HG03442 (cell line): ENCODE measurements around the gene PCNX2.
"Not testable (repeated sequence)": the region's sequence is repeated elsewhere in the genome, so short reads cannot be mapped to it uniquely, and the experiment has no call there.

Source experiments
- ATAC-seq: cut with Tn5 transposase; IDR thresholded peaks from one replicate; pipeline ENCODE4 v1.9.1; 2021; ENCODE audit warnings: mild to moderate bottlenecking, moderate library complexity; ENCODE audit not compliant: unreplicated experiment

The PCNX2 gene

DNA sequence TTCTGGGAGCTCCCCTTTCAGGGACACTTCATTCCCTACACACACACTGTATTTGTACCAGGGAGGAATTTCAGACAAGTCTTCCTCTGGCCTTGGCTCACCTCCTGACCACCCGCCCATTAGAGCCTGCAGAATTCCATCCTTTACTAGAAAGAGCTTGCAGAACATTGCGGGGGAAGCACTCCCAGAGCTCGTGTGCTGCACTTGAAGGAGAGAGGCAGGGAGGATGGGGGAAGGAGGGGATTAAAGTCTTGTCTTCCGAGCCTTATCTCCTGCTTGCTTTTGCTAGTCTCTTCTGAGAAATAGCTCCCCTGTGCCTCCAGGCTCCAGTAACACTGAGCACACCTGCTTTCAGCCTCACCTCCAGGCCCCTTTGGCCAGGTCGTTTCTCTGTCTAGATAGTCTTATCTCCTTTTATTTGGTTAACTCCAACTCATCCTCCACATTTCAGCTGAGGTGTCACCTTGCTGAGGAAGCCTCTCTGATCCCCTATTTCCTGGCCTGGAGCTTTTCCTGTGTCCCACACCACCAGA is 62.0 kb downstream of the PCNX2 start:
- ATAC-seq: no peak

- ATAC-seq: no peak
Observed at GRCh38 chr1:233230011-233230410, 65.5 kb downstream of the PCNX2 start.

DNA sequence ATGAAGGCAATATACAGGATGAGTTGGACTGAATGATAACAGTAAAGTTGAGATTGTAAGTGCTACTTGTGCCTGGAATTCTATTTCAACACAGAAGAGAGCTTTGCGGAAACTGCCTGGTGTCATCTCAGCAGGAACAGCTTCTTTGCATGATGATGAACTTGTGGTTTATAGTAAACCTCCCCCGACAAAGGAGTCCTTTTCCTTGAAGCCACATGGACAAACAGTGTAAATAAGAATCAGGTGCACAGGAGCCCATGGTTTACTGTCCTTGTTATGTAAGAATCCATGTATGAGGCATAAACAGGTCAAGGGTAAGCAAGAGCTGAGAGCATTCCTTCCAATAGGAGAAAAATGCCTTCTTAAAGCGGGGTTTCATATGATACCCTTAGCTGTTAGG is 66.2 kb downstream of the PCNX2 start:
- no peak for ATAC-seq

DNA sequence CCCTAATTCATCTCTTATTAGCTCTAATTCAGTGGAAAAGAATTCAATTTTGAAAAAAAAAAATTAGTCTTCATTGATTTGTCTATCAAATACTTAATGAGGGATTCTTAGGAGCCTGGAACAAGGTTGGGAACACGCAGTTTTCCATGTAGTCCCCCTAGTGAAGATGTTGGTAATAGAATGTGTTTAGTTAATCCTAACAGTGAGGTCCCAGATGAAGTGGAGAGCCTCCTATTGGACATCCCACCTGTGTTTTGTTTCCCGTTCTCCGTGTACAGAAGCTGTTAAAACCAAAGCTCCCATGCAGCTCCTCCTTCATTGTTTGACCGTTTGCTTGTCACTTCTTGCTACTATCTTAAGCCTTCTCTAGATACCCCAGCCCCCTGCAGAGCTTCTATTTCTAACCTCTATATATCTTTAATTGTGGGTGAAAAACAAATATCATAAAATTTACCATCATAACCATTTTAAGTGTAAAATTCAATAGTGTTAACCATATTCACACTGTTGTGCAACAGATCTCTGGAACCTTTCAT is 67.5 kb downstream of the PCNX2 start:
- no peak for ATAC-seq

- no peak for ATAC-seq
Observed at GRCh38 chr1:233224311-233224710, 71.2 kb downstream of the PCNX2 start.

DNA sequence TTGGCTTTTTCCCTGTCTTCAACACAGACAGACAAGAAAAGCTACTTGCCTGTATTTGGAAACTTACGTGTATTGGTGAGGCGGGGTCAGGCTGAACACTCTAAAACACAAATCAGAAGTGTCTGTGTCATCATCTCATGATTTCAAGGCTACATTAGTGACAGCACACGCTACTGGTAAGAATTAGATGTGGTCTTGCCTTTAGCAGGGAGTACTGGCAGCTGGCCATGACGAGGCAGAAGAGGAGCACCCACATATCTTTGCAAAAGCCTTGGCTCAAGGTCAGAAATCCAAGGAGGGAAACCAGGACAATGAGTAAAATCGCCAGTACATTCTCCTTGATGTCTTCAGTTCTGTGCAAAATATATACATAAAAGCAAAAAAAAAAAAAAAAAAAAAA is 77.7 kb downstream of the PCNX2 start:
- no peak for ATAC-seq

GRCh38 chr1:233216009-233216408 is 79.5 kb downstream of the PCNX2 start:
- no peak for ATAC-seq

GRCh38 chr1:233215135-233215760 is 80.3 kb downstream of the PCNX2 start:
- ATAC-seq: no peak

DNA sequence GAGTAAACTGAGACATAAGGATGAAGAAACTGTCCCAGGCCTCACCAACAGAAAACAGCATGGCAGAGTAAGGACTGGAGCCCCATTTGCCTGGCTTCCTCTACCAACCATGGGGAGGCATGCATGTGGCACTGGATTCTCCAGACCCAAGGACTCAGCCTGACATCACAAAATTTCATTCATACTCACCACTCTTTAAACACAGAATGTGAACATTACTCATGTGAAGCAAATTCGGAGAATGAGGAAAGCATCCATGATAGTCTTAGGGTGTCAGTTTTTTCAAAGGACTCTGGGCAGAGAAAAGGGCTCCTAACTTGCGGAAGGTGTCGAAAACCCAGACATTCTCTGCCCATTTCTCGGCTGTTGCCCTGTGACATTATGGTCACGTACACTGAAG is 83.9 kb downstream of the PCNX2 start:
- no peak for ATAC-seq

- ATAC-seq: no peak
Observed at GRCh38 chr1:233211106-233211505, 84.4 kb downstream of the PCNX2 start.

DNA sequence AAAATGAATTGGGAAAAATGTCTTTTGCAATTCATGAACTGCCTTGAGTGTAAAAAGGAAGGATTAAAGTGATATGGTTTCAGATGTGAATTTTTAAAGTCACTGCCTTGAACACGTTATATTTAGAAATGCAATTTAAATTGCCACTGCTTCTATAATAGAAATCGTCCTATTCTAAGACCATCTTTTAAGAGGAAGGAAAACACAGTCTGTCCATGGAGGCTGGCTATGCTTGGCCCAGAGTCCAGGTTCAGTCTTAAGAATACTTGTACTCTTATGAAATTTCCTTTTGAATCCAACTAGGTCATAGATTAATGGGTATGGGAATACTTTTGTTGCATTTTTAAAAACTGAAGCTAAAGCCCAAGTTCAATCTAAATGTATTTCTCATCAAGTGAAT is 86.0 kb downstream of the PCNX2 start:
- ATAC-seq: no peak

DNA sequence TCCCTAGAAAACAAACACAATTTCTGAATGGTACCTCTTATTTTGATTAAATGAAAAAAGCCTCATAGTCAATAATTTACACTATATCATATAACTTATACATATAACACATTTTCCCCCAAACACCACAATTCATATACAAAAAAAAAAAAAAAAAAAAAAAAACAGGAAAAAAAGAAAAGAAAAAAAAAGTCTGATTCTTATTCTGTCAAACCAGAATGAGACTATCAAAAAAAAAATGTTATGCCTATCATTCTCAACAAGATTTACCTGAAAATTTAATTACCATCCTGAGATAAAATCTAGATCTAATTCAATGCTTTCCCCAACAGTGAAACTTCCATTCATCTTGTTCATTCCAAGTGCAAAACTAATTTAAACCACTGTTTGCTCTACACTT is 86.8 kb downstream of the PCNX2 start:
- ATAC-seq: no peak

DNA sequence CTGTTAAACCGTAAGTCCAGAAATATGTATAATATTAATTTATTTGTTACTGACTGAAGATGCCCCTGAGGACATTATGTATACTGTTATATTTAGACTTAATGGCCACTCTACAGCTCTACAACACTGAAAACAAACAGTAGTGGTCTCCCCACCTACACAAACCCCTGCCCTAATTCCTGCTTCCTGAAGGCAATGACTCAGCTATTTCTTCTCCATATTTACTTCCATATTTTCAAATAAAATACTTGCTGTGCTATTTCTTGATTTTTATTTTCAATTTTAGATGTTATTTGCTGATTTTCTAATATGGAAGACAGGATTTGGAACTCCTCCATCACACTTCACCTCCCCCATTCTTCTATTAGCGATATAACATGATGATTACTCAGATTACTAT is 97.6 kb downstream of the PCNX2 start:
- no peak for ATAC-seq

DNA sequence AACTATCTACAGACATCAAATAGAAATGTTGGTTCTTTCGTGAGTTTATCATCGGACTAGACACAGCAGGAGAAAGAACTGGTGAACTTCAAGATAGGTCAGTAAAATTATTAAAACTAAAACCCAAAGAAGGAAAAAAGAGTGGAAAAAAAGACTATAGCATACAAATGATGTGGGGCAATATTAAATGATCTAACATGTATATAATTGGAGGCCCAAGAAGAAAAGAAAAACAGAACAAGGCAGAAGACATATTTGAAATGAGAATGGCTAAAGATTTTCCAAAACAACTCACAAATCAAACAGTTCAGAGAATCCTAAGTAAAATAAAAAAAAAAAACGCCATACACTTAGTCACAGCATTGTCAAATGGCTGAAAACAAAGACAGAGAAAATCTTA is 101.8 kb downstream of the PCNX2 start:
- no peak for ATAC-seq

- ATAC-seq: no peak
Observed at GRCh38 chr1:233190987-233191386, 104.5 kb downstream of the PCNX2 start.

DNA sequence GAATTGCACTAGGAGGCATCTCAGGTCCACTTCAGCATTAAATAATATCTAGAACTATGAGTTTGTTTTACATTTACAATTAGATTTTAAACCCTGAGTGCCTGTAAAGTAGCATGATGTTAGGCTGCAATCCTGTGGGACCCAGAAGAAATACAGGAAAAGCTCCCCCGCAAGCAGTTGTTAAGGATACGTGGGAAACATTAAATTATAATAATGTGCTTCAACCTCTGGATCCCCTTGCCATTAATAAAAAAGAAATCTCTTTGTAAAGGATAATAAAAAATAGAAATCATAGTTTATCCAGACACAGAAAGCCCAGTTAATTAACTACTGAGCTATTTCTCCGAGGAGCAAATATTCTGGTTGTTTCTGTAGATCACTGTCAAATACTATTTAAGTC is 106.0 kb downstream of the PCNX2 start:
- no peak for ATAC-seq

DNA sequence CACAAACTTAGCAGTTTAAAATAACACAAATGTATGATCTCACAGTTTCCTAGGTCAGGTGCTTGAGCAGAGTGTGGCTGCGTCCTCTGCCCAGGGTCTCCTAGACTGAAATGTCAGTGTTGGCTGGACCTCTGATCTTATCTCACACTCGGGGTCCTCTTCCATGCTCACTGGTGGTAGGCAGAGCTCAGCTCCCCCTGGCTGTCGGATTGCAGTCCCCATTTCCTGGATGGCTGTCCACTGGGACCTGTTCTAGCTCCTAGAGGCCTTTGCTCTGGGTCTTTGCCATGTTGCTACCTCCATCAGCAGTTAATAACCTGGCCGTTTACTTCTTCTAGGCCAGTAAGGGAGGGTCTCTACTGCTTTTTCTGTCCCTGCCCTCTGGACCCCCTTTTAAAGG is 107.5 kb downstream of the PCNX2 start:
- no peak for ATAC-seq

DNA sequence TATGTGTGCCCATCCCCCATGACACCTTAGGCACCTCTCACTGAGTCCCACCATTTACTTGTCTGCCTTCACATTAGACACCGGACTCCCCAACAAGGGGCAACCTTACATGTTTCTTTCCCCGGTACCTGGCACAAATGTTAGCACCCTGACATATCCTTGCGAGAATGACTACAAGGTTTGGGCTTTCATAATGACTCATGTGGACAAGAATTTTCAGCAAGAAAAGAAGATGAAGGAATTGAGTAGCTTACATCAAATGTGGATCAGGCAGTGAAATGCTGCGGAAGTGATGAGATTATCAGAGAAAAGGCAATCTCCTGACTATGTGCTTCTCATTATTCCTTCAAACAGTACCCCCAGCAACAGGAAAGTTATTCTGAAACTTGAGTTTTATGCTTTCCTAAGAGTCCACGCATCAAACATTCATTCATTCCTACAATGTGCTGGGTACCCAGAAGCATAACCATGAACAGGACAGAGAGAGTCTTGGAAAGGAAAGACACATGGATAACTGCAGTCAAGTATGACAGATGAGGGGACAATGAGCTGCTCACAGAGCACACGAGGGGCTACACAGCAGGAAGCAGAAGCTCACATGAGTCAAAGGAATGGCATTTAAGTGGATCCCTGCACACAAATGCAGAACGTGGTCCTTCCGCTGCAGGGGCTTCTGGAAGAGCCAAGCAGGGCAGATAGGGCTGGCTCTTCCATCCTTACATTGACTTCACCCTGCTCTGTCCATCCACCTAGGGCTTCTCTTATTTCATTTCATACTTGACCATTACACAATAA is 112.1 kb downstream of the PCNX2 start:
- ATAC-seq: no peak

- no peak for ATAC-seq
Observed at GRCh38 chr1:233182587-233182986, 112.9 kb downstream of the PCNX2 start.

DNA sequence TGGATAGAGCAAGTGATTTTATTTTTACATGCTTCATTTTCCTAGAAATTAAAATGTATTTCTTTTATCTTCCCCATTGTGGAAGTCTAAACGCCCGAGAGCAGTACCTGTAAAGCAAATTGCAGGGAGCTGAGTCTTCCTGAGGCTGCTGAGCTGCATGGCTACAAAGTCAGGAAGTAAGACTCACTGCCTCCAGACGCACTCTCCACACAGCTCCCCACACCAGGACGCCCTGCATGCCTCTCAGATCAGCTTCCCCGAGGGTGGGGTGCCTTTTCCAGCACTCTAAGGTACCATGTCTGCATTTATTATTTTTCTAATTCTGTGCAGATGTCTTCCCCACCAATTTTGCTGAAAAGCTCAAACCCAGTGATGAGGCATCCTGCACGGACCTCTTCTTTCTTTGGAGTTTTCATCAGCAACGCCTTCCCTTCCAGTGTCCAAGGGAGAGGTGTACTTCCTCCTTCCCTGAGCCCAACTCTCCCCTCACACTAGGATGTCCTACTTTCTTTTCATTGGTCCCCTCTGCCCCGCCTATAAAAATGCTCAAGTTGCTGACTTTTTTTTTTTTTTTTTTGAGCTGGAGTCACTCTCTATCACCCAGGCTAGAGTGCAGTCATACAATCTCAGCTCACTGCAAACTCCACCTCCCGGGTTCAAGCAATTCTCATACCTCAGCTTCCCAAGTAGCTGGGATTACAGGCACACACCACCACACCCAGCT is 114.7 kb downstream of the PCNX2 start:
- no peak for ATAC-seq

DNA sequence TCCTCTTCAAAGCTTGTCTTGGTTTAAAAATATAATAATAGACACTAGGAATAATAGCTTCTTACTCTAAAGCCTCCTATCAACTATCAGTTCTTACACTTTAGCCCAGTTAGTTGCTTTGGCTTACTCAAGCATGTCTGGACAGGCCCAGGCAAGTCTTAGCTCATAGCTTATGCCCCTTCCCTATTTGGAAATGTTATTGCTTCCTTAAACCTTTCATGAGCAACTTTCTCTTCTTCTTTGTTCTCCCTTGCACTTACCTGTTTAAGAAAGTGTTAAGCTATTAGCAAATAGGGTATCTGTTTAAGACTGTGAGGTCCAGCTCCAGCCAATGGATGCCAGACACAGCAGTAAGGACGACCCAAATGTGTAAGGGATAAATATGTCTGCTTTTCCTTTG is 115.9 kb downstream of the PCNX2 start:
- ATAC-seq: not testable (repeated sequence)

DNA sequence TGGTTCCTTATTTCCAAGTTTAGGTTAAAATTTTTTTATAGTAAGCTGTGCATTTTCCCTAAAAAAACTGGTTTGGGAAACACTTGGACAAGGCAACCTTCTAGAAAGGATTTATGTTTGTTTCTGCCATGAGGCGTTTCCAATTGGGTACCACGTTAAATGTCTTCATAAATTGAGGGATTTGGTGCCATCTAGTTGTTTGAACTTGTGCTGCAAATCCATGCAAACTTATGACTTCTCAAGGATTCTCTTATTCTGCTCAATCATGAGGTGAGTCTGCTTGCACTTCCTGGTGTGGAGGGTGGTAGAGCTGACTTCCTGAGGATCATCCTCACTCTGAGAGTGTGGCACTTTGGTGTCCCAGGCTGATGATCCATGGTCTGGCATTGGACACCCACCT is 123.3 kb downstream of the PCNX2 start:
- ATAC-seq: no peak
